Testis (tissue), 3 donors: Measurements from ENCODE around the gene ABI3BP. TPM values are rescaled to one million over a fixed set of nuclear protein-coding genes. Genes with fewer than 3 reads are reported as not detected.

Experiments used
- DNase-seq: peaks from one replicate; pipeline ENCODE4 v3.0.0-alpha.2; 2019
- H3K27ac ChIP-seq, 2 donors: fragments of 200-600 bp; sonication (generic); one replicate each; pipeline ENCODE4 v1.5.1; 2019
- H3K27me3 ChIP-seq: fragments of 200-600 bp; sonication (generic); one replicate; pipeline ENCODE4 v1.5.1; 2019
- H3K36me3 ChIP-seq: fragments of 200-600 bp; sonication (generic); one replicate; pipeline ENCODE4 v1.5.1; 2017; ENCODE audit warnings: low read depth; ENCODE audit errors: missing control alignments
- H3K4me1 ChIP-seq: fragments of 200-600 bp; sonication (generic); one replicate; pipeline ENCODE4 v1.5.1; 2019
- H3K4me3 ChIP-seq, 2 donors: fragments of 200-600 bp; sonication (generic); one replicate each; pipeline ENCODE4 v1.5.1; 2017 to 2019
- H3K9me3 ChIP-seq: fragments of 200-600 bp; sonication (generic); one replicate; pipeline ENCODE4 v1.5.1; 2017
- CTCF ChIP-seq, 3 experiments: fragments of 450-650 bp in 2 of 3; fragments of 200-600 bp in 1 of 3; sonication (generic) in 1 of 3; IDR thresholded peaks; one replicate each; pipeline ENCODE4 v1.5.1; 2016 to 2019; ENCODE audit warnings: antibody characterized with exemption in 3 of 3, mild to moderate bottlenecking in 2 of 3, moderate library complexity in 1 of 3
- POLR2A ChIP-seq: fragments of 450-650 bp; IDR thresholded peaks from one replicate; pipeline ENCODE4 v1.6.1; 2017; ENCODE audit warnings: antibody characterized with exemption, mild to moderate bottlenecking, moderate library complexity
- WGBS, 2 donors: methylation state at CpG; one replicate each; pipeline ENCODE4 v1.1.5; 2018; 5-methylcytosine and 5-hydroxymethylcytosine counted together
- intact Hi-C: fragments of 100-400 bp; cut with DNase I; formaldehyde crosslinking; loops from one replicate; pipeline ENCODE4 v1.15.1; 2023; ENCODE audit warnings: low total_unique reads
- polyA plus RNA-seq: library from polyadenylated mRNA; stranded (reverse); fragments of 350-450 nt; fragmentation: Illumina TruSeq; extraction: RNeasy Lipid Tissue Mini Kit (QIAGEN cat#74804); gene quantifications from one replicate; pipeline ENCODE4 v1.2.3, GENCODE V29; 2014; ENCODE audit warnings: low read depth, low replicate concordance; ENCODE audit not compliant: insufficient read depth
- total RNA-seq, 2 donors: library from RNA; depleted of rRNA; stranded (reverse); fragments of >200 nt; gene quantifications; one replicate each; pipeline ENCODE4 v1.2.3, GENCODE V29; 2016

Gene ABI3BP
- total and polyA plus RNA-seq, 3 donors from 2014 or later, result 8.7 to 58.2 (median 25.0) TPM

GRCh38 chr3:100857863-100858262 lies 135.4 kb downstream of the ABI3BP start:
- no peak overlapping the region for H3K4me3 ChIP-seq
- 89 to 99% methylated on average over 2 of the region's 2 CpGs for WGBS, 2 donors
- no peak for DNase-seq
- TF ChIP-seq POLR2A (no peak), CTCF (IDR thresholded peaks at IDR 0.05) (no peak)
- H3K27me3 ChIP-seq, result no peaks in the 10 kb centered on the region
- no peak overlapping the region for H3K27ac ChIP-seq
- H3K9me3 ChIP-seq, result no peaks in the 10 kb centered on the region
- intact Hi-C loops, result no loop called here
- H3K36me3 ChIP-seq, result no peaks in the 10 kb centered on the region
- no peaks in the 10 kb centered on the region for H3K4me1 ChIP-seq

GRCh38 chr3:100856821-100857220 lies 136.4 kb downstream of the ABI3BP start:
- intact Hi-C loops, result no loop called here
- H3K36me3 ChIP-seq, result no peaks in the 10 kb centered on the region
- no peak overlapping the region for H3K4me3 ChIP-seq
- H3K27me3 ChIP-seq, result no peaks in the 10 kb centered on the region
- no peak for DNase-seq
- TF ChIP-seq CTCF (IDR thresholded peaks at IDR 0.05), result no peak
- TF ChIP-seq POLR2A, result no peak
- no peaks in the 10 kb centered on the region for H3K4me1 ChIP-seq
- H3K9me3 ChIP-seq, result no peaks in the 10 kb centered on the region
- H3K27ac ChIP-seq, result no peak overlapping the region
- 92 to 97% methylated on average over 1 of the region's 1 CpG for WGBS, 2 donors

GRCh38 chr3:100852840-100853239 lies 140.4 kb downstream of the ABI3BP start:
- 77 to 82% methylated on average over 3 of the region's 3 CpGs for WGBS, 2 donors
- TF ChIP-seq POLR2A, result no peak
- TF ChIP-seq CTCF (IDR thresholded peaks at IDR 0.05), result no peak
- intact Hi-C loops, result no loop called here
- H3K27me3 ChIP-seq, result no peaks in the 10 kb centered on the region
- no peaks in the 10 kb centered on the region for H3K9me3 ChIP-seq
- DNase-seq, result no peak
- H3K4me1 ChIP-seq, result no peaks in the 10 kb centered on the region
- no peak overlapping the region for H3K4me3 ChIP-seq
- no peaks in the 10 kb centered on the region for H3K36me3 ChIP-seq
- H3K27ac ChIP-seq, result no peak overlapping the region

- no peak for DNase-seq
- TF ChIP-seq POLR2A, result no peak
- no peak for TF ChIP-seq CTCF (IDR thresholded peaks at IDR 0.05)
- WGBS, 2 donors, result 74 to 77% methylated on average over 2 of the region's 2 CpGs
These were observed 142.5 kb downstream of the ABI3BP start for GRCh38 chr3:100850701-100851100.

GRCh38 chr3:100850156-100850555 lies 143.1 kb downstream of the ABI3BP start:
- TF ChIP-seq CTCF (IDR thresholded peaks at IDR 0.05) (no peak), POLR2A (no peak)
- Histone ChIP-seq H3K36me3 (no peaks in the 10 kb centered on the region), H3K9me3 (no peaks in the 10 kb centered on the region), H3K27ac (no peak overlapping the region), H3K4me3 (no peak overlapping the region), H3K4me1 (no peaks in the 10 kb centered on the region), H3K27me3 (no peaks in the 10 kb centered on the region)
- intact Hi-C loops, result no loop called here
- DNase-seq, result no peak
- 84 to 88% methylated on average over 3 of the region's 3 CpGs for WGBS, 2 donors

More at GRCh38 chr3:100850701-100851100, 142.5 kb downstream of the ABI3BP start:
- H3K9me3 ChIP-seq, result no peaks in the 10 kb centered on the region
- H3K27me3 ChIP-seq, result no peaks in the 10 kb centered on the region
- H3K36me3 ChIP-seq, result no peaks in the 10 kb centered on the region
- H3K4me1 ChIP-seq, result no peaks in the 10 kb centered on the region
- intact Hi-C loops, result no loop called here
- H3K4me3 ChIP-seq, result no peak overlapping the region
- no peak overlapping the region for H3K27ac ChIP-seq
